HG03521 (cell line): ENCODE measurements around the gene LRRC45.
A peak's percentile ranks its signal among the peaks of the same experiment; 100 is the strongest.
"Not testable (repeated sequence)": the region's sequence is repeated elsewhere in the genome, so short reads cannot be mapped to it uniquely, and the experiment has no call there.

Source experiments
- ATAC-seq: cut with Tn5 transposase; IDR thresholded peaks from one replicate; pipeline ENCODE4 v1.9.1; 2021; ENCODE audit warnings: mild to moderate bottlenecking, moderate library complexity; ENCODE audit not compliant: unreplicated experiment

LRRC45 gene

GRCh38 chr17:82031885-82032627 lies 9.0 kb downstream of the LRRC45 start:
- no peak for ATAC-seq

DNA sequence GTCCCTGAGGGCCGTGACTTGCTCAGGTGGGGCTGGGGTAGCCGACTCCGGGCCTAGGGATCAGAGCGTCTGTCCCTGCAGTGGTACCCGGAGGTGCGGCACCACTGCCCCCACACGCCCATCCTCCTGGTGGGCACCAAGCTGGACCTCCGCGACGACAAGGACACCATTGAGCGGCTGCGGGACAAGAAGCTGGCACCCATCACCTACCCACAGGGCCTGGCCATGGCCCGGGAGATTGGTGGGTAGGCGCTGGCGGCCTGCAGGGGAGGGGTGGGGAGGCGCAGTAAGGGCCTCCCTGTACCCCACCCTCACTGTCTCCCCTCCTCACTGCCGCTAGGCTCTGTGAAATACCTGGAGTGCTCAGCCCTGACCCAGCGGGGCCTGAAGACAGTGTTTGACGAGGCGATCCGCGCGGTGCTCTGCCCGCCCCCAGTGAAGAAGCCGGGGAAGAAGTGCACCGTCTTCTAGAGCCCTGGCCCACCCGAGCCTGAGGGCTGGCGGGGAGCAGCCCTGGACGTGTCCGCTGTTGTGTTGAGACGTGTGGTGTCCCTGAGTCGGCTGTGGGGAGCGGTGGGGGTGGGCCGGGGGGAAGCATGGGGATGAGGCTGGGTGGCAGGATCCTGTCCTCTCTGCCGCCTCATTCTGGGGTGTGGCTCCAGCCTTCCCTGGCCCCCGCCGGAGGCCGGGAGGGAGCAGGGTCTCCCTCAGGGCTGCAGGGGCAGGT lies 10.4 kb downstream of the LRRC45 start:
- no peak for ATAC-seq

- no peak for ATAC-seq
These were observed 11.4 kb downstream of the LRRC45 start for GRCh38 chr17:82034371-82035011.

- ATAC-seq = no peak
These were observed 12.4 kb downstream of the LRRC45 start for GRCh38 chr17:82035488-82035887.

- ATAC-seq = no peak
These were observed 13.0 kb downstream of the LRRC45 start for GRCh38 chr17:82035956-82036633.

DNA sequence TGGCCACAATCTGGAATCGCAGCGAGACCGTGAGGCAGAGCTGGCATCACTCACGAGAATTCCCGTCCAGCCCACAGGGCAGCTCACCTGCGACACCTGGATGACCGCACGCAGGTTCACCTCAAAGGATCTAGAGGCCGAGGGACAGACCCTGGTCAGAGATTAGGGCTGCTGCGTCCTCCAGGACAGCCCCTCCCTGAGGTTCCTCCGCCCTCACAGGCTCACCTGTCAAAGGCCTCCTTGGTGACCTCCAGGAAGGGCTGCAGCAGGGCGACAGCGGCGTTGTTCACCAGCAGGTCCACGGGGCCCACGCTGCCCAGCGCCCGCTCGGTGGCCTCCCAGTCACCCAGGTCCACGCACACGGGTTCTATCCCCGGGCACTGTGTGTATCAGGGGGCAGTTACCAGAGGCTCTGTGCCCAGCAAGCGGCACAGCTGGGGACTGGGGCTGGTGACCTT lies 13.6 kb downstream of the LRRC45 start:
- ATAC-seq = peak; percentile 2

GRCh38 chr17:82037092-82037888 lies 14.2 kb downstream of the LRRC45 start, which contains the start of gene DCXR:
Gene DCXR (minus strand): TSS chr17:82037697. CDS start chr17:82037682, 15 bp downstream.
- peak; percentile 89 for ATAC-seq

GRCh38 chr17:82037889-82038195 lies 14.7 kb downstream of the LRRC45 start:
- ATAC-seq = no peak

DNA sequence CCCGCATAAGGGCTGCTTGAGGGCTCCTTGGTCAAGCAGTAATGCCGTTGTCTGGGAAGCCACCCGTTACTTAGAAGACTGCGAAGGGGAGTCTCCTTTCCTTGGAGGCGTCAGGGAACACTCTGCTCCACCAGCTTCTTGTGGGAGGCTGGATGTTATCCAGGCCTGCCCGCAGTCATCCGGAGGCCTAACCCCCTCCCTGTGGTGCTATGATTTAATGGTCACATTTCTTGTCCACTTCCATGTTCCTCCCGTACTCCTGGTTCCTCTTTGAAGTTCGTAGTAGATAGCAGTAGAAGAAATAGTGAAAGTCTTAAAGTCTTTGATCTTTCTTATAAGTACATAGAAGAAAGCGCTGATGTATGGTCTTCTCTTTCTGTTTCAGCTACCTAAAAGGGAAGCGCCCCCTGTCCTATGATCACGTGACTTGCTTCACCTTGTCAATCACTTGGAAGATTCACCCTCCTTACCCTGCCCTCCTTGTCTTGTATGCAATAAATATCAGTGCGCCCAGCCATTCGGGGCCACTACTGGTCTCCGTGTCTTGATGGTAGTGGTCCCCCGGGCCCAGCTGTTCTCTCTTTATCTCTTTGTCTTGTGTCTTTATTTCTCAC lies 15.8 kb downstream of the LRRC45 start:
- not testable (repeated sequence) for ATAC-seq

- ATAC-seq = no peak
These were observed 16.7 kb downstream of the LRRC45 start for GRCh38 chr17:82039695-82040299.

GRCh38 chr17:82041144-82041814 lies 18.2 kb downstream of the LRRC45 start:
- no peak for ATAC-seq

DNA sequence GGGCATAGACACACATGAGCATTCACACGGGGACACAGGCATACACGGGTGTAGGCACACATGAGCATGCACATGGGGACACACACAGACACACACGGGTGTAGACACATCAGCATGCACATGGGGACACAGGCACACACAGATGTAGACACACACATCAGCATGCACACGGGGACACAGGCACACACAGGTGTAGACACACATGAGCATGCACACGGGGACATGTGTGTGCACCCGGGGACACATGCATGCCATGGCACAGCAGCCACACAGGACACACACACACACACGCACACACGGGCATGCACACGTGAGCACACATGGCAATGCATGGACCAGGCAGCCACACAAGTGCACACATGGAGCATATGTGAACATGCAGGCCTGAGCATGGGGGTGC lies 19.5 kb downstream of the LRRC45 start:
- ATAC-seq = no peak

DNA sequence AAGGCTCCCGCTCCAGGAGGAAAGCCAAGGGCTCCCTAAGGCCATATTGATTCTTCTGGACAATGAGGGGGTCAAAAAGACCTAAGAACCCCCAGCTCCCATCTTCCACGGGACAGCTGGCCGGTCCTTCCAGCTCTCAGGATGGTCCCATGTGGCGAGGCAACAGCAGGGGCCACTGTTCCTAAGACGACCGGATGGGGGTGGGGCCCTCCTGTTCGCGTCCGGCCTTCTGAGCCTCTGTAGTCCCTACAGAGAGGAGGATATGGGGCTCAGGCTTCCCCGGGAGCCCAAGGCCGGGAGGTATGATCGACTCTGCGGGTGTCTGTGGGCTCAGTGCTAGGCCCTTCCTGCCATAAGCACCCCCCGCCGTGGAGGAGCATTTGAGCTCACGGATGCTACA lies 20.4 kb downstream of the LRRC45 start:
- no peak for ATAC-seq

DNA sequence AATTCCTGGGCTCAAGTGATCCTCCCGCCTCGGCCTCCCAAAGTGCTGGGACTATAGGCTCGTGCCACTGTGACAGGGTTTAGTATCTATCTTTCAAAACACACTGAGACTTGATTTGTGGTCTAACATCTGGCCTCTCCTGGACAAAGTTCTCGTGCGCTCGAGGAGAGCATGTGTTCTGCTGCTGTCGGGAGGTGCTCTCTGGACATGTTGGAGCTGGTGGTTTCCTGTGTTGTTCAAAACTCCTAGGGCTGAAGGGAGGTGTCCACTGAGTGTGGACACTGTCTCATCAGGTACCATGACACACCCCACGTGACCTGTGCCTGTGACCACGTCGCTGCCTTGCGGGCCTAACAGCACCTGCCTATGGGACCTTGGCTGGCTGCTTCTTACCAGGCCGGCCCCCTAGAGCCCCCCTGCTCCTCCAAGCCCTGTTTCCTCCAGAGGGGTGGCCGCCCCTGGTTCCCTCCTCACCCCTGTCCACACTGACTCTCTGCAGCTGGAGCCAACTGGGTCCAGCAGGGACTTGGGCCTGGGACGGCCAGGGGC lies 22.9 kb downstream of the LRRC45 start:
- ATAC-seq = no peak

GRCh38 chr17:82046903-82047302 lies 23.8 kb downstream of the LRRC45 start:
- ATAC-seq = no peak

DNA sequence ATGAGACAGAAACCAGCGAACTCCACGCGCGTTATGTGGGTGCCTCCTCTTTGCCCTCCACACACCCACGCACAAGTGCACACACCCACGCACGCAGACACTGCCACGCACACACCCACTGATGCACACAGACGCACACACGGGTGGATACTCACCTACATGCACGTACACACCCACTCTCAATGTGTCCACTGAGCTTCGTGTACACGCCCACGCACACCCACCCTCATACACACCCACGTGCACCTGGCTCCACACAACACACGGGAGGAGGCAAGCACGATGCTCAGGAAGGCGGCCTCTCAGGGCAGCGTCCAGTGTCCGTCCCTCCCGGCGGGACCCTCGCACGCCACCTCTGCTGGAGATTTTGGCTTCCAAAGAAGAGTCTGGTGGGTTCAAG lies 24.3 kb downstream of the LRRC45 start:
- ATAC-seq = no peak

DNA sequence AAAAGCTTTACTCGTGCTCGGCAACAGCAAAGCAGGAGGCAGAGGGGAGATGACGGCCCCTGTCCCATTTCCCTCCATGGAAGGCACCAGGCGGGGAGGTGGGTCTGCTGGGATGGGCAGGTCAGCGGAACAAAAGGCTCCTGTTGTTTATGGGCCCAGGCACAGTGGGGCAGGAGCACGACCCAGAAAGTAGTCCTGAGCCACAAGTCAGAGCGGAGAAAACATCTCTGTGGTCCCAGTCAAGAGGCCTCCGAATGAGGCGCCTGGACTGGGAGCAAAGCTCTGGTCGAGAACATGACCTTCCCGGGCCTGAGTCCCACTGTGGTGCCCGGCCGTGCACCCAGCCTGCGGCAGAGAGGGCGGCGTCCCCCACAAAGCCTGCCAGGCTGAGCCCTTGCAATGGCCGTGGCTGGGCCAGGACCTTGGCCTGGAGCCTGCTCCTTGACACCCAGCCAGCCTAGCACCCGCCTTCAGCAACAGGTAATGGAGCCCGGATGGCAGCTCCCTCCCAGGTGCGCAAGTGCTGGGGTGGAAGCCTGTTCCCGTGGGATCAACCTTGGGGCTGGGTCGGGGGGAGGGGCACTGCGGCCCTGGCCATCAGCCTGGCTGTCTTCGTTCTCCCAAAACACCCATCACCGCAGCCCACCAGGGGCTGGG lies 24.9 kb downstream of the LRRC45 start:
- ATAC-seq = no peak

- ATAC-seq = no peak
These were observed 25.5 kb downstream of the LRRC45 start for GRCh38 chr17:82048571-82048971.
